ENCODE results near the gene STAT5B. TPM values are rescaled to one million over a fixed set of nuclear protein-coding genes. Genes with fewer than 3 reads are reported as not detected.

STAT5B gene
- total and polyA plus RNA-seq, 2 of the 13 experiments (the other 11 are each of a cell fraction or from before 2014, with no cell fraction given): 21.0 to 42.8 TPM

DNA sequence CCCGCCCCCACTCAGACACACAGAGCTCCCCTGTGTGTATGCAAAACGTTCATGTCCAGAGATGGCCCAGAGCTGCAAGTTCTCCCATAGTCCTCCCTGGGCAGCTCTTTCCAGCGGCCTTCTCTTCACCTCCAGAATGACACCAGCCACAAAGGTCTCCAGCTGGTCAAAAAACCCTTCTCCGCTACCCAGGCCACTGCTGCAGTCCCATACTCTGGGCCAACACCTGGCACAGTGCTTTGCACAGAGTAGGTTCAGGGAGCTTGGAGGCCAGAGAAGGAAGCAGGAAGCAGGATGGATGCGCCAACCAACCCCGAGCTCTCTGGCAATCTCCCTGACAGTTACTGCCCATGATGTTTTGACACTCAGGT lies 1.1 kb upstream of the STAT5B start (continued):
- TF ChIP-seq, protein P1, sequence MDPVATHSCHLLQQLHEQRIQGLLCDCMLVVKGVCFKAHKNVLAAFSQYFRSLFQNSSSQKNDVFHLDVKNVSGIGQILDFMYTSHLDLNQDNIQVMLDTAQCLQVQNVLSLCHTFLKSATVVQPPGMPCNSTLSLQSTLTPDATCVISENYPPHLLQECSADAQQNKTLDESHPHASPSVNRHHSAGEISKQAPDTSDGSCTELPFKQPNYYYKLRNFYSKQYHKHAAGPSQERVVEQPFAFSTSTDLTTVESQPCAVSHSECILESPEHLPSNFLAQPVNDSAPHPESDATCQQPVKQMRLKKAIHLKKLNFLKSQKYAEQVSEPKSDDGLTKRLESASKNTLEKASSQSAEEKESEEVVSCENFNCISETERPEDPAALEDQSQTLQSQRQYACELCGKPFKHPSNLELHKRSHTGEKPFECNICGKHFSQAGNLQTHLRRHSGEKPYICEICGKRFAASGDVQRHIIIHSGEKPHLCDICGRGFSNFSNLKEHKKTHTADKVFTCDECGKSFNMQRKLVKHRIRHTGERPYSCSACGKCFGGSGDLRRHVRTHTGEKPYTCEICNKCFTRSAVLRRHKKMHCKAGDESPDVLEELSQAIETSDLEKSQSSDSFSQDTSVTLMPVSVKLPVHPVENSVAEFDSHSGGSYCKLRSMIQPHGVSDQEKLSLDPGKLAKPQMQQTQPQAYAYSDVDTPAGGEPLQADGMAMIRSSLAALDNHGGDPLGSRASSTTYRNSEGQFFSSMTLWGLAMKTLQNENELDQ (CRISPR knock-in tag; IDR thresholded peaks at IDR 0.05; ENCODE audit: borderline replicate concordance): no peak
- TF ChIP-seq, protein P2, sequence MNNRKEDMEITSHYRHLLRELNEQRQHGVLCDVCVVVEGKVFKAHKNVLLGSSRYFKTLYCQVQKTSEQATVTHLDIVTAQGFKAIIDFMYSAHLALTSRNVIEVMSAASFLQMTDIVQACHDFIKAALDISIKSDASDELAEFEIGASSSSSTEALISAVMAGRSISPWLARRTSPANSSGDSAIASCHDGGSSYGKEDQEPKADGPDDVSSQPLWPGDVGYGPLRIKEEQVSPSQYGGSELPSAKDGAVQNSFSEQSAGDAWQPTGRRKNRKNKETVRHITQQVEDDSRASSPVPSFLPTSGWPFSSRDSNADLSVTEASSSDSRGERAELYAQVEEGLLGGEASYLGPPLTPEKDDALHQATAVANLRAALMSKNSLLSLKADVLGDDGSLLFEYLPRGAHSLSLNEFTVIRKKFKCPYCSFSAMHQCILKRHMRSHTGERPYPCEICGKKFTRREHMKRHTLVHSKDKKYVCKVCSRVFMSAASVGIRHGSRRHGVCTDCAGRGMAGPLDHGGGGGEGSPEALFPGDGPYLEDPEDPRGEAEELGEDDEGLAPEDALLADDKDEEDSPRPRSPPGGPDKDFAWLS (CRISPR knock-in tag; IDR thresholded peaks at IDR 0.05; ENCODE audit: borderline replicate concordance): 0 out of 2 replicates have a peak, but pooled peaks have one; percentile 5
- 0 out of 2 replicates have a peak, but pooled peaks have one; percentile 57 for TF ChIP-seq HES4 (CRISPR knock-in tag; IDR thresholded peaks at IDR 0.05; ENCODE audit: borderline replicate concordance)
- no peak for TF ChIP-seq HOXD1 (CRISPR knock-in tag; IDR thresholded peaks at IDR 0.05)
- no peak for TF ChIP-seq SYNCRIP (IDR thresholded peaks at IDR 0.05; ENCODE audit: insufficient read depth, low read depth, low read length)
- no peak for TF ChIP-seq MZF1 (CRISPR knock-in tag; IDR thresholded peaks at IDR 0.05; ENCODE audit: borderline replicate concordance)
- TF ChIP-seq, protein P3, sequence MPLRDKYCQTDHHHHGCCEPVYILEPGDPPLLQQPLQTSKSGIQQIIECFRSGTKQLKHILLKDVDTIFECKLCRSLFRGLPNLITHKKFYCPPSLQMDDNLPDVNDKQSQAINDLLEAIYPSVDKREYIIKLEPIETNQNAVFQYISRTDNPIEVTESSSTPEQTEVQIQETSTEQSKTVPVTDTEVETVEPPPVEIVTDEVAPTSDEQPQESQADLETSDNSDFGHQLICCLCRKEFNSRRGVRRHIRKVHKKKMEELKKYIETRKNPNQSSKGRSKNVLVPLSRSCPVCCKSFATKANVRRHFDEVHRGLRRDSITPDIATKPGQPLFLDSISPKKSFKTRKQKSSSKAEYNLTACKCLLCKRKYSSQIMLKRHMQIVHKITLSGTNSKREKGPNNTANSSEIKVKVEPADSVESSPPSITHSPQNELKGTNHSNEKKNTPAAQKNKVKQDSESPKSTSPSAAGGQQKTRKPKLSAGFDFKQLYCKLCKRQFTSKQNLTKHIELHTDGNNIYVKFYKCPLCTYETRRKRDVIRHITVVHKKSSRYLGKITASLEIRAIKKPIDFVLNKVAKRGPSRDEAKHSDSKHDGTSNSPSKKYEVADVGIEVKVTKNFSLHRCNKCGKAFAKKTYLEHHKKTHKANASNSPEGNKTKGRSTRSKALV (CRISPR knock-in tag; IDR thresholded peaks at IDR 0.05): no peak
- TF ChIP-seq ELF4 (CRISPR knock-in tag; IDR thresholded peaks at IDR 0.05; ENCODE audit: borderline replicate concordance): no peak
- TF ChIP-seq, protein P4, sequence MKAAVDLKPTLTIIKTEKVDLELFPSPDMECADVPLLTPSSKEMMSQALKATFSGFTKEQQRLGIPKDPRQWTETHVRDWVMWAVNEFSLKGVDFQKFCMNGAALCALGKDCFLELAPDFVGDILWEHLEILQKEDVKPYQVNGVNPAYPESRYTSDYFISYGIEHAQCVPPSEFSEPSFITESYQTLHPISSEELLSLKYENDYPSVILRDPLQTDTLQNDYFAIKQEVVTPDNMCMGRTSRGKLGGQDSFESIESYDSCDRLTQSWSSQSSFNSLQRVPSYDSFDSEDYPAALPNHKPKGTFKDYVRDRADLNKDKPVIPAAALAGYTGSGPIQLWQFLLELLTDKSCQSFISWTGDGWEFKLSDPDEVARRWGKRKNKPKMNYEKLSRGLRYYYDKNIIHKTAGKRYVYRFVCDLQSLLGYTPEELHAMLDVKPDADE (CRISPR knock-in tag; IDR thresholded peaks at IDR 0.05): no peak
- no peak for TF ChIP-seq FIP1L1 (IDR thresholded peaks at IDR 0.05; ENCODE audit: borderline replicate concordance, insufficient read depth, low read depth, low read length)
- no peak for TF ChIP-seq ZNF598 (CRISPR knock-in tag; IDR thresholded peaks at IDR 0.05; ENCODE audit: borderline replicate concordance)
- no peak for TF ChIP-seq POLR2AphosphoS2 (IDR thresholded peaks at IDR 0.05; ENCODE audit: low read depth, low read length)
- TF ChIP-seq ZNF253 (CRISPR knock-in tag; IDR thresholded peaks at IDR 0.05; ENCODE audit: borderline replicate concordance): no peak
- TF ChIP-seq ARNT (IDR thresholded peaks at IDR 0.05): no peak
- TF ChIP-seq ZNF350 (CRISPR knock-in tag; IDR thresholded peaks at IDR 0.05; ENCODE audit: borderline replicate concordance, low read depth): no peak; the same call in 1 of the 2 replicates
- TF ChIP-seq AKAP8 (CRISPR knock-in tag; IDR thresholded peaks at IDR 0.05): no peak
- TF ChIP-seq, protein P5, sequence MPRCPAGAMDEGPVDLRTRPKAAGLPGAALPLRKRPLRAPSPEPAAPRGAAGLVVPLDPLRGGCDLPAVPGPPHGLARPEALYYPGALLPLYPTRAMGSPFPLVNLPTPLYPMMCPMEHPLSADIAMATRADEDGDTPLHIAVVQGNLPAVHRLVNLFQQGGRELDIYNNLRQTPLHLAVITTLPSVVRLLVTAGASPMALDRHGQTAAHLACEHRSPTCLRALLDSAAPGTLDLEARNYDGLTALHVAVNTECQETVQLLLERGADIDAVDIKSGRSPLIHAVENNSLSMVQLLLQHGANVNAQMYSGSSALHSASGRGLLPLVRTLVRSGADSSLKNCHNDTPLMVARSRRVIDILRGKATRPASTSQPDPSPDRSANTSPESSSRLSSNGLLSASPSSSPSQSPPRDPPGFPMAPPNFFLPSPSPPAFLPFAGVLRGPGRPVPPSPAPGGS (CRISPR knock-in tag; IDR thresholded peaks at IDR 0.05): 0 out of 2 replicates have a peak, but pooled peaks have one; percentile 5
- no peak for TF ChIP-seq JDP2 (CRISPR knock-in tag; IDR thresholded peaks at IDR 0.05; ENCODE audit: borderline replicate concordance)
